ENCODE results near the gene MMP10.

Gene MMP10

GRCh38 chr11:102791271-102792036 lies 11.0 kb upstream of the MMP10 start:
- H3K9me3 Mint-ChIP-seq: no peaks in the 10 kb centered on the region
- no peak overlapping the region for H3K27ac Mint-ChIP-seq
- H3K36me3 Mint-ChIP-seq (ENCODE audit: low read depth): no peaks in the 10 kb centered on the region
- H3K27me3 Mint-ChIP-seq (ENCODE audit: low read depth, poor library complexity): no peaks in the 10 kb centered on the region
- no peak for DNase-seq
- H3K4me1 Mint-ChIP-seq: no peaks in the 10 kb centered on the region
- no peak for TF ChIP-seq CTCF (IDR thresholded peaks at IDR 0.05)
- H3K4me3 Mint-ChIP-seq: no peak overlapping the region

- Mint-ChIP-seq H3K4me3 (no peak overlapping the region), H3K4me1 (no peaks in the 10 kb centered on the region), H3K9me3 (no peaks in the 10 kb centered on the region), H3K27me3 (ENCODE audit: low read depth, poor library complexity) (peaks cover 2% of the 10 kb centered on the region), H3K27ac (no peak overlapping the region), H3K36me3 (ENCODE audit: low read depth) (no peaks in the 10 kb centered on the region)
- no peak for TF ChIP-seq CTCF (IDR thresholded peaks at IDR 0.05)
- DNase-seq: no peak
Measured at GRCh38 chr11:102788334-102788995, 8.0 kb upstream of the MMP10 start.

GRCh38 chr11:102784380-102784779 lies 4.0 kb upstream of the MMP10 start:
- H3K4me1 Mint-ChIP-seq: no peaks in the 10 kb centered on the region
- no peaks in the 10 kb centered on the region for H3K9me3 Mint-ChIP-seq
- no peak for TF ChIP-seq CTCF (IDR thresholded peaks at IDR 0.05)
- no peak overlapping the region for H3K27ac Mint-ChIP-seq
- no peaks in the 10 kb centered on the region for H3K36me3 Mint-ChIP-seq (ENCODE audit: low read depth)
- DNase-seq: no peak
- no peak overlapping the region for H3K4me3 Mint-ChIP-seq
- H3K27me3 Mint-ChIP-seq (ENCODE audit: low read depth, poor library complexity): peaks cover 4% of the 10 kb centered on the region

GRCh38 chr11:102783720-102784119 lies 3.3 kb upstream of the MMP10 start:
- Mint-ChIP-seq H3K9me3 (no peaks in the 10 kb centered on the region), H3K36me3 (ENCODE audit: low read depth) (no peaks in the 10 kb centered on the region), H3K27me3 (ENCODE audit: low read depth, poor library complexity) (peaks cover 8% of the 10 kb centered on the region), H3K27ac (no peak overlapping the region), H3K4me1 (no peaks in the 10 kb centered on the region), H3K4me3 (no peak overlapping the region)
- no peak for DNase-seq
- TF ChIP-seq CTCF (IDR thresholded peaks at IDR 0.05): no peak

GRCh38 chr11:102783016-102783415 lies 2.6 kb upstream of the MMP10 start:
- Mint-ChIP-seq H3K27ac (no peak overlapping the region), H3K4me1 (no peaks in the 10 kb centered on the region), H3K27me3 (ENCODE audit: low read depth, poor library complexity) (peaks cover 9% of the 10 kb centered on the region), H3K36me3 (ENCODE audit: low read depth) (no peaks in the 10 kb centered on the region), H3K9me3 (no peaks in the 10 kb centered on the region), H3K4me3 (no peak overlapping the region)
- TF ChIP-seq CTCF (IDR thresholded peaks at IDR 0.05): no peak
- DNase-seq: no peak

- Mint-ChIP-seq H3K4me3 (no peak overlapping the region), H3K36me3 (ENCODE audit: low read depth) (no peaks in the 10 kb centered on the region), H3K4me1 (no peaks in the 10 kb centered on the region), H3K27ac (no peak overlapping the region), H3K9me3 (no peaks in the 10 kb centered on the region), H3K27me3 (ENCODE audit: low read depth, poor library complexity) (peaks cover 9% of the 10 kb centered on the region)
- no peak for TF ChIP-seq CTCF (IDR thresholded peaks at IDR 0.05)
- DNase-seq: no peak
Measured at GRCh38 chr11:102781676-102782075, 1.2 kb upstream of the MMP10 start.
